GM18508 (cell line): ENCODE measurements around the gene NCAPD2.
"Not testable (repeated sequence)": the region's sequence is repeated elsewhere in the genome, so short reads cannot be mapped to it uniquely, and the experiment has no call there.

ENCODE experiments used
- ATAC-seq: cut with Tn5 transposase; IDR thresholded peaks from one replicate; pipeline ENCODE4 v1.9.1; 2021; ENCODE audit warnings: moderate number of reproducible peaks; ENCODE audit not compliant: insufficient read depth, unreplicated experiment

The NCAPD2 gene

GRCh38 chr12:6548966-6549683, 55.2 kb downstream of the NCAPD2 start:
- no peak for ATAC-seq

- no peak for ATAC-seq
Observed at GRCh38 chr12:6549684-6550151, 55.8 kb downstream of the NCAPD2 start.

DNA sequence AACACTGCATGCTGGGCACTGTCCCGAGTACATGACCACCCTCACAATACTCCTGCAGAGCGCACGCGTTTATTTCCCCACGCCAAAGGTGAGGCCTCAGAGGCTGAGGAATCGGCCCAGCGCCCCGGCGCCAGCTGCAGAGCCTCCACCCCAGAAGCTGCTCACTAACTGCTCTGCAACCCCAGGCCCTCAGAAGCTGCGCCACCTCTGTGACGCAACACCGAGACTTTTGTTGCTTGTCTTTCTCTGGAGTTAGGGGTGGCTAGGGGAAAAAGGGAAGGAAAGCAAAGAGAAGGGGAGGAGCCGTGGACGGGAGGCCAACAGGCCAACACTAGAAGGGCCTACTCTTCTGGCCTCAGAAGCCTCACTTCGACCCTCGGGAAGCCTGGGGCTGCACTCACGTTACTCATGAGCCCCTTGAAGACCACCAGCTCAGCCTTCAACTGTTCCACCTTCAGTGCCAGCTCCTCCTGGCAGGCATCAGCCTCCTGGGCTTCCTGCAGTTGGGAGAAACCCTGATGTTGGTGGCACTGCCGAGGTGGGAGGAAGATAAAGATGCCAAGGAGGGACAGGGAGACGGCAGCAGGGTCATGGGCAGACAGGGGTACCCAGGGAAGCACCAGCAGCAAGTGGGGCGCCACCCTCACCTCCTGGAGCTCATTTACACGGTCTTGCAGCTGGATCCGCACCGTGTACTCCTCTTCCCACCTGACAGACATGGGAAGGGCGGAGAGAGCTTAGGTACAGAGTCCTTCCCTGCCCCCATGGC, 56.6 kb downstream of the NCAPD2 start:
- ATAC-seq: no peak

GRCh38 chr12:6551063-6551461, 57.2 kb downstream of the NCAPD2 start:
- ATAC-seq: no peak

DNA sequence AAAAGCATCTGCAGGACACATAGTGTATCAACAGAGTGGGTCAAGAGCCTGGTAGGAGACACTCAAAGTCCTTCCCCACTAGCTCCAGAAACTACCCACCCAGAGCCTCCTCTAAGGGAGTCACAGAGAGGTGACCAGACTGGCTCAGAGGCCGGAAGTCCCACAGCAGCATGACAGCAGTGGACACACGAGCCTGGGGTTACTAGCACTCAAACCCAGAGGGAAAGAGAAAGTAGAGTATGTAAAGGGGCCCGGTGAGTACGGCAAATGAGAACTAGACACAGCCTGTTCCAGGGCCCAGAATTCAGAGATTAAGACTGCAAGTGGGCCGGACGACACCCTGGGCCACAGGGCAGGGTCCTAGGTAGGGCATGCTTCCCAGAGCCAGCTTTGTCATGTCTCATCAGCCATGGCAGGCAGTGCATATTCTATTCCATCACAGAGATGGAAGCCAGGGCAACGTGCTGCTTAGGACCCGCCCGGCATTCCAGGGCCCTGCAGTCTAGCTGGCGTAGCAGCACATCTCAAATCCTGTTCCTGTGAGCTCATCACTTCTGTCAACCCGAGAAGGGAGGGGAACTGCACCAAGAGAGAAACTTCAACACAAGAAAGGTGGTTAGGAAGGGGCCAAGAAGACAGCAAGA, 57.7 kb downstream of the NCAPD2 start:
- no peak for ATAC-seq

GRCh38 chr12:6552140-6552551, 58.2 kb downstream of the NCAPD2 start:
- no peak for ATAC-seq

GRCh38 chr12:6553051-6553868, 59.4 kb downstream of the NCAPD2 start:
- no peak for ATAC-seq

DNA sequence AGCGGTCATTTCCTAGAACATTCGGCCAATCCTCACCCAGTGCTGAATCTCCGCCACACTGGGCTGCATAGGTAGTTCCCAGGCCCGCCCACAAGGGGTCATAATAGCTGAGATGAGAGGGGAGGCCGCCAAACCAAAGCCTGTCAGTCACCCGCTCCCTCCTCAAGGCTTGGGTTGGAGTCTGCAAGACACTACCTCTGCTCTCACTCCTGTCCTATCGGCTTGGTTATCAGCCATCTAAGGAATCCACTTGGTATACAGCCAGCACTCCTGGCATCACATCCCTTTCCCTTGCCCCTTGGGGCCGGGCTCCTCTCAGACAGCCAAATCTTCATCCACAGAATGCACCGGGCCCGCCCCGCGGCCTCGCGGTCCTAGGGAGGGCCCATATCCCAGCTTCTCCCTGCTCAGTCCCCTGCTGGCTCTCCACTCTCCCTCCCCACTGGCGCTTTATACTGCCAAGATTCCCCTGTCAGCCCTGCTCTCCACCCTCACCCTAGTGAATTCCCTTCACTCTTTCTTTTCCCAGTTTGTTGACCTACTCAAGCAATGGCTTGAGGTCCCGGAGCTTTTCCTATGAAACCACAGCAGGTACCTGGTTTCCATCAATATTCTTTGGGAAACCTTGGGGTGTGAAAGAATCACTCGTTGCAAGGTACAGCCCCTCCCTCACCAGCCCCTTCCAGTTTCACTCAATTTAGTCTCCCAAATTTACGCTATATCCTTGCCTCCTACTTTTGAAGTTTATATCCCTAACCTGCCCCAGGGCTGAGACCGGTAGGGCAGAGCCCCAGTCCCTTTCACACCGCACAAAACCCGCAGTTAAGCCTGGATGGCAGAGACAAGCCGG, 60.5 kb downstream of the NCAPD2 start:
- ATAC-seq: peak; percentile 46

DNA sequence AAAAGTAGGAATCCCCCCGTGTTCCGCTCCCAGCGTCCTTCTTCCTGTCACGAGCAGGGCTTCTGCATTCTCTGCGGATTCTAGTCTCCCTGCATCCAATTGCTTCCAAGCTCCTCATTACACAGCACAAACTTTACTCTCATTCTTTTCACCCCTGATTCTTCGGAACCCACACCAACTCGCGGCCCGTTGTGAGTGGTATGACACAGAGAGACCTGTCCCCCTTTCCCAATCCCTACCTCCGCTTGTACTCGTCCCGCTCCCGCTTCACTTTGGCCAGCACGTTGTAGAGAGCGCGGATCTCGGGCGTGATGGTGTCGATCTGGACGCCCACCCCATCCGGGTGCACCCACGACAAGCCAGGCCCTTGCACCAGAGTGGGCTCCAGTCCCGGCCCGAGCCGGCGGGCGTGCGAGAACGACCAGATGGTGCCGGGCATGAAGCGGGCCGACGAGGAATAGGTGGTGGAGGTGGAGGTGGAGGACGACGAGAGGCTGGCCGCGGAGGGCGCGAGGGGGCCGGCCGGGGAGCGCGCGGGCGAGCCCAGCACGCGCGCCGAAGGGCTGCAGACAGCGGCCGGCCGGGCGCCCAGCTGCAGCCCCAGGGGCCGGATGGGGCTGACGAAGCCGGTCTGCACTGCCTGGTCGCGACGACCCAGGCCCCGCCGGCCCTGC, 61.3 kb downstream of the NCAPD2 start:
- no peak for ATAC-seq

GRCh38 chr12:6556496-6556817, 62.6 kb downstream of the NCAPD2 start:
- not testable (repeated sequence) for ATAC-seq

DNA sequence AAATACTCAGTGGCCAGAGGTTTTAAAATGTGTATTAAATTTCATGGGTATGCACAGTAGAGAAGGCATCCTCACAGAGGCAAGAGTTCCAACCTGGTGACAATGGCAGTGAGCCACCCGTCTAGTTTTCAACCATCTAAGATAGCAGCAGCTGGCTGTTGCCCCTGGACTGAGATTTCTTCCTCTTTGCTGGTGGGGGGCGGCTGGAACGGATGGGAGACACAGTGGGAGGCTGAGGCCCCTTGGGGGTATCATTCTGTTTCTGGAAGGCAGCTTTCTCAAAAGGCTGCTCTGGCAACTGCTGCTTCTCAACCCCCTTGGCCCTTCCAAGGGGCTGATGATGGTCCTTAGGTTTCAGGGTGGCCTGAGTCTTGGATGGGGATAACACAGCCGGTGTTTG, 63.0 kb downstream of the NCAPD2 start:
- no peak for ATAC-seq

DNA sequence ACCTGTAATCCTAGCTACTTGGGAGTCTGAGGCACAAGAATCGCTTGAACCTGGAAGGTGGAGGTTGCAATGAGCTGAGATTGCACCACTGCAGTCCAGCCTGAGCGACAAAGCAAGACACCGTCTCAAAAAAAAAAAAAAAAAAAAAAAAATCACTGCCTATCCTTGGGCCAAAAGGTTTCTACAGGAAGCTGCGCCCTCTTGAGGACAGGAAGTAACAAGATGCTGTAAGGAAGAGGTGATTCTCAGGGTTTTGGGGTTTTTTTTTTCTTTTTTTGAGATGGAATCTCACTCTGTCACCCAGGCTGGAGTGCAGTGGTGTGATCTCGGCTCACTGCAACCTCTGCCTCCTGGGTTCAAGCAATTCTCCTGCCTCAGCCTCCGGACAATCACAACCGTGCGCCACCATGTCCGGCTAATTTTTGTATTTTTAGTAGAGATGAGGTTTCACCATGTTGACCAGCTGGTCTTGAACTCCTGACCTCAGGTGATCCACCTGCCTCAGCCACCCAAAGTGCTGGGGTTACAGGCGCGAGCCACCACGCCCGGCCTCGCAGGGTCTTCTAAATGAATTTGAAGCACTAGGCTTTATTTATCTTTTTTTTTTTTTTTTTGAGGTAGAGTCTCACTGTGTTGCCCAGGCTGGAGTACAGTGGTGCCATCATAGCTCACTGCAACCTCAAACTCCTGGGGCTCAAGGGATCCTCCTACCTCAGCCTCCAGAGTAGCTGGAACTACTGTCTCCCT, 64.3 kb downstream of the NCAPD2 start:
- ATAC-seq: not testable (repeated sequence)

DNA sequence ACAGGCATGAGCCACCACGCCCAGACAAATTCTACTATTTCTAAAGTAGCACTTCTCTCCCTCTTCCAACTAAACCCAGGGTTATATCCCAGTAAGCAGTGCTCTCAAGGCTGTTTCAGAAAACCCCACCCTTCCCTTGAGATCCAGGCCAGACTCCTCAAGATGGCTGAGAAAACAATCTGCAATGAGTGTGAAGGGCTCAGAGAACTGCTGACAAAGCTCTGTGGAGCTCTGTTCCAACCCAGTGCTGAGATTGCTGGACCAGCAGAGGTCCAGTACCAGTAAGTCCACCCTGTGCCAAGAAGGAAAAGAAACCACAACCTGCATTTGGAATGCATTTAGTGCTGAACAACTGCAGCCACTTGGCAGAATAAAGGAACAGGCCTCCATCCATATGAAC, 65.6 kb downstream of the NCAPD2 start:
- ATAC-seq: no peak

GRCh38 chr12:6560501-6561205, 66.8 kb downstream of the NCAPD2 start:
- no peak for ATAC-seq

GRCh38 chr12:6562881-6563280, 69.0 kb downstream of the NCAPD2 start:
- ATAC-seq: no peak

GRCh38 chr12:6563448-6564050, 69.6 kb downstream of the NCAPD2 start:
- no peak for ATAC-seq

DNA sequence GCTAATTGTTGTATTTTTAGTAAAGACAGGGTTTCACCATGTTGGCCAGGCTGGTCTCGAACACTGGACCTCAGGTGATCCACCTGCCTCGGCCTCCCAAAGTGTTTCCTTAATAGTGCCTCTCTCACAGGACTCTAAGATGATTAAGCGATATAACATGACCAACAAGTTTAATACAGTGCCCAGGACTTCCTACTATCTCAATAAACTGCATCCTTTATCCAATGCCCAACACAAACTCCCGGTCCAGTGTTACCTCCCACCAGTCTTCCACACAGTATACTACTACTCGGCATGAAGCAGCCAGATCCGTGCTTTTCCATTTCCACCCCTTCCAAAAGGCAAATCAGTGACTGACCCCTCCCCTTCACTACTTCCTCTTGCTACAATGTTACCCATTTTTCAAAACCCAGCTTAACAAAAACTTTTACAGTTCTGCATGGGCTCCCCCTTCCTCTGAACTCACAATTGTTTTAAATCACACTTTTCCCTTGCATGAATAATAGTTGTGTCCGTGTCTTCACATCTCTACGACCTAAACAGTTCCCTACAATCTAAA, 73.3 kb downstream of the NCAPD2 start:
- no peak for ATAC-seq
